Progenitor cell of endocrine pancreas (in vitro differentiated cells): ENCODE measurements around the gene PRSS1. TPM values are rescaled to one million over a fixed set of nuclear protein-coding genes. Genes with fewer than 3 reads are reported as not detected.
"Not testable (repeated sequence)": the region's sequence is repeated elsewhere in the genome, so short reads cannot be mapped to it uniquely, and the experiment has no call there.

Experiments
- DNase-seq: peaks from one replicate; pipeline ENCODE4 v3.0.0; 2021; ENCODE audit warnings: low spot score; ENCODE audit not compliant: unreplicated experiment
- H3K27ac Mint-ChIP-seq: 2 replicates; pipeline ENCODE4 v1.8.0; 2021; ENCODE audit warnings: mild to moderate bottlenecking, moderate library complexity, mixed read lengths
- H3K27me3 Mint-ChIP-seq: 2 replicates; pipeline ENCODE4 v1.8.0; 2021; ENCODE audit warnings: mixed read lengths
- H3K36me3 Mint-ChIP-seq: 2 replicates; pipeline ENCODE4 v1.8.0; 2022; ENCODE audit warnings: mixed read lengths; ENCODE audit not compliant: insufficient read depth
- H3K4me1 Mint-ChIP-seq: 2 replicates; pipeline ENCODE4 v1.8.0; 2021; ENCODE audit warnings: low read depth, mixed read lengths
- H3K4me3 Mint-ChIP-seq: 2 replicates; pipeline ENCODE4 v1.8.0; 2021; ENCODE audit warnings: low read depth, mild to moderate bottlenecking, moderate library complexity, mixed read lengths
- H3K9me3 Mint-ChIP-seq: 2 replicates; pipeline ENCODE4 v1.8.0; 2021; ENCODE audit warnings: low read depth, mixed read lengths
- long read RNA-seq: library from polyadenylated mRNA; unstranded; transcript quantifications from one replicate; pipeline ENCODE4 v2.0.0, GENCODE V29; 2020
- total RNA-seq: library from RNA; stranded (reverse); gene quantifications from 2 replicates; pipeline ENCODE4 v1.2.1, GENCODE V29; 2021
- TF ChIP-seq, protein P1 (sequence below): fragments of 200-600 bp; sonication (generic); IDR thresholded peaks from one replicate; pipeline ENCODE4 v1.5.0; 2021; ENCODE audit warnings: antibody characterized with exemption, mild to moderate bottlenecking; ENCODE audit not compliant: unreplicated experiment

The PRSS1 gene
- 26.9 and 32.1 TPM in 2 replicates for total RNA-seq
- long read RNA-seq, transcript PRSS1-201 (5 exons, 800 nt), result major isoform, 9 of 25 reads
- long read RNA-seq, partial matches to known transcripts, result 3 of 25 reads
- long read RNA-seq, other reads (novel, unspliced or antisense), result 9 of 25 reads

DNA sequence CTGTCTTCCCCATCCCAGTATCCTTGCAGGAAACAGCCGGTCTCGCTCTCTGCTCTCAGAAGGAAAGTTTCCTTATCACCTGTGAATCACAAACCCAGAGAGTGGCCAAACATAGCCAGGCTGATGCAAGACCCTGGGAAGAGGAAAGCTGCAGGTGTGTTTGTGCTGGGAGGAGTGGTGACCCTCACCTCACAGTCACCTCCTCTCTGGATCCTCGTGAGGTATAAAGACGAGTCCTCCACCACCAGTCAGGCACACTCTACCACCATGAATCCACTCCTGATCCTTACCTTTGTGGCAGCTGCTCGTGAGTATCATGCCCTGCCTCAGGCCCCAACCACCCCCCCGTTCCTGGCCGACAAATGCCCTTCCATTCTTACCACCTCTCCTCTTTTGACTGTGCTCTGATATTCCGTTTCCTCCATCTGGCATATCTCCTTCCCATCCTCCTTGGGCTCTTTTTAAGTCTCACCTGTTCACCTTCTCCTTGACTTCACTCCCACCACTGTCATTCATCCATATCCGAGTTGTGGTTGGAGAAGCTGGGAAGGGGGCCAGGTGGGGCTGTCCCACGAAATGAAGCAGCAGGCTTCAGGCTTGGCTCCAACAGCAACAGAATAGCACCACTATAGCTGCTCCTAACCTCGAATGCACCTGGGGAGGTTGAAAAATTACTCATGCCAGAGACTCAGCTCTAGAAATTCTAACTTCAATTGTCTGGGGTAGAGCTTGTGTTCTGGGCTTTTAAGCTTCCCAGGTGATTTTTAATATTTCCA, at the start of gene PRSS1:
PRSS1 (plus strand) TSS at position 255 of the 776 bp plus-strand sequence; CDS start at position 268, 13 bp downstream.
- DNase-seq, result no peak
- peak within 1 kb of the TSS; percentile 80 for H3K27ac Mint-ChIP-seq
- peaks cover 2% of the 10 kb centered on the region for H3K27me3 Mint-ChIP-seq
- peaks cover 3% of the 10 kb centered on the region for H3K36me3 Mint-ChIP-seq
- peaks cover 10% of the 10 kb centered on the region for H3K4me1 Mint-ChIP-seq
- no peaks in the 10 kb centered on the region for H3K9me3 Mint-ChIP-seq
- TF ChIP-seq, protein P1, sequence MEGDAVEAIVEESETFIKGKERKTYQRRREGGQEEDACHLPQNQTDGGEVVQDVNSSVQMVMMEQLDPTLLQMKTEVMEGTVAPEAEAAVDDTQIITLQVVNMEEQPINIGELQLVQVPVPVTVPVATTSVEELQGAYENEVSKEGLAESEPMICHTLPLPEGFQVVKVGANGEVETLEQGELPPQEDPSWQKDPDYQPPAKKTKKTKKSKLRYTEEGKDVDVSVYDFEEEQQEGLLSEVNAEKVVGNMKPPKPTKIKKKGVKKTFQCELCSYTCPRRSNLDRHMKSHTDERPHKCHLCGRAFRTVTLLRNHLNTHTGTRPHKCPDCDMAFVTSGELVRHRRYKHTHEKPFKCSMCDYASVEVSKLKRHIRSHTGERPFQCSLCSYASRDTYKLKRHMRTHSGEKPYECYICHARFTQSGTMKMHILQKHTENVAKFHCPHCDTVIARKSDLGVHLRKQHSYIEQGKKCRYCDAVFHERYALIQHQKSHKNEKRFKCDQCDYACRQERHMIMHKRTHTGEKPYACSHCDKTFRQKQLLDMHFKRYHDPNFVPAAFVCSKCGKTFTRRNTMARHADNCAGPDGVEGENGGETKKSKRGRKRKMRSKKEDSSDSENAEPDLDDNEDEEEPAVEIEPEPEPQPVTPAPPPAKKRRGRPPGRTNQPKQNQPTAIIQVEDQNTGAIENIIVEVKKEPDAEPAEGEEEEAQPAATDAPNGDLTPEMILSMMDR, result no peak
- H3K4me3 Mint-ChIP-seq, result no peak within 1 kb of the TSS

DNA sequence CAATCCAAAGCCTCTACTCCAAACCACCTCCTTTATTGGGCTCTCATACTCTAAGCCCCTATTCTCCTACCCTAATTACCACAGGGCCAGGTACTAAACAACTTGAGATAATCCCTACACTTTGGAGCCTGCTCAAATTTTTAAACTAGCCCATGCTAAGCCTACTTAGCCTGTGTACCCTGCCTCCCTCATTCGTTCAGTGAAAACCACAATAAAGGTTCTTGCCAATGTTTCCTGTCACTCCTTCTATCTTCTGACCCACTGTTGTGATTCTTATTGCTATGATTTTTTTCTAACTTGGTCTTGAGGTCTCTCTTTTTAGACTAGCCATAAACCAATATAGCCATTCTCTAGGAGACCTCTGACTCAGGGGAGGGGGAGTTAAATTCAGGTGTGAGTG, 48.3 kb upstream of the PRSS1 start:
- H3K36me3 Mint-ChIP-seq, H3K27me3 Mint-ChIP-seq, H3K9me3 Mint-ChIP-seq, H3K27ac Mint-ChIP-seq, H3K4me3 Mint-ChIP-seq, DNase-seq: not testable (repeated sequence)
- H3K4me1 Mint-ChIP-seq, result peaks cover 15% of the 10 kb centered on the region

DNA sequence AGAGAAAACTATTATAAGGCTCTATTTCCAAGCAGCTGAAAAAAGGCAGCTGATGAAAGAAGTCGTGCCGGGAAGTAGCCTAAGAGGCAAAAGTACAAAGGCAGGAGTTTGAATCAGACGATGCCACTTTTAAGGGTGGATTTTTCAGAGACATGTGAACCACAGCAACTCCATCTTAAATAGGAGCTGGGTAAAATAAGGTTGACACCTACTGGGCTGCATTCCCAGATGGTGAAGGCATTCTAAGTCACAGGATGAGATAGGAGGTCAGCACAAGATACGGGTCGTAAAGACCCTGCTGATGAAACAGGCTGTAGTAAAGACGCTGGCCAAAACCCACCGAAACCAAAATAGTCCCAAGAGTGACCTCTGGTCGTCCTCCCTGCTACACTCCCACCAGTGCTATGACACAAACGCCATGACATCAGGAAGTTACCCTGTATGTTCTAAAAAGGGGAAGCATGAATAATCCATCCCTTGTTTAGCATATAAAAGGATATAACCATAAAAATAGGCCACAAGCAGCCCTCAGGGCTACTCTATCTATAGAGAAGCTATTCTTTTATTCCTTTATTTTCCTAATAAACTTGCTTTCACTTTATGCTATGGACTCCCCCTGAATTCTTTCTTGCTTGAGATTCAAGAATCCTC, 45.5 kb upstream of the PRSS1 start:
- Mint-ChIP-seq H3K27ac (no peak overlapping the region), H3K4me3 (no peak overlapping the region), H3K4me1 (no peaks in the 10 kb centered on the region), H3K27me3 (no peaks in the 10 kb centered on the region), H3K36me3 (no peaks in the 10 kb centered on the region), H3K9me3 (peaks cover 5% of the 10 kb centered on the region)
- DNase-seq, result no peak
- TF ChIP-seq, protein P1, result no peak

DNA sequence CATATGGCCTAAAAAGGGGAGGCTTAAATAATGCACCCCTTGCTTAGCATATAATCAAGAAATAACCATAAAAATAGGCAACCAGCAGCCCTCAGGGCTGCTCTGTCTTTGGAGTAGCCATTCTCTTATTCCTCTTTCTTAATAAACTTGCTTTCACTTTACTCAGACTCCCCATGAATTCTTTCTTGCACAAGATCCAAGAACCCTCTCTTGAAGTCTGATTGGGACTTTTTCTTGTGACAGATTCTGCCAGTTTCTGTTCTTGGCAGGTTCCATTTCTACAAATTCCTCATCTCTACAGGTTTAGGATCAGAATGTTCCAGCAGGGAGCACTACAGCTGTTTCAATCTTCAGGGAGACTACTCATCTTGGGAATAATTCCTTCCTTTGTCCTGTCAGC, 40.5 kb upstream of the PRSS1 start:
- not testable (repeated sequence) for H3K27me3 Mint-ChIP-seq, H3K36me3 Mint-ChIP-seq, H3K4me3 Mint-ChIP-seq, H3K27ac Mint-ChIP-seq, H3K4me1 Mint-ChIP-seq, H3K9me3 Mint-ChIP-seq, DNase-seq

DNA sequence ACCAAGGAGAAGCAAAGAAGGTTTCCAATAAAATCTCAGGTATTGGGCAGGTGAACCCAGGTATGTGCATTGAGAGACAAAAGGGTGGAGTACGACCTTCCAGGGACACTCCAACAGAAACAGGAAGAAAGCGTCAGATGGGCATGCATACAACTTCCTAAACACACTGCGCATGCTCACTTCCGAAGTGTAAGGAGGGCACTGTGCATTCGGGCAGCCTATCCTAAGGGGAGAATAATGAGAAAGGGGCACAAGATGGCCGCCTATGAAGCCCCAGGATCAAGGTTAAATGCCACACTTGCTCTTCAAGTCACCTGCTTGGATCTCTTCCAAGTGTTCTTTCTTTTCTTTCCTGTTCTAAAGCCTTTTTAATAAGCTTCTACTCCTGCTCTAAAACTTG, 39.4 kb upstream of the PRSS1 start:
- Mint-ChIP-seq H3K9me3 (no peaks in the 10 kb centered on the region), H3K27ac (no peak overlapping the region), H3K4me3 (no peak overlapping the region), H3K27me3 (peaks cover 3% of the 10 kb centered on the region), H3K4me1 (no peaks in the 10 kb centered on the region), H3K36me3 (no peaks in the 10 kb centered on the region)
- DNase-seq, result no peak
- TF ChIP-seq, protein P1, result no peak

DNA sequence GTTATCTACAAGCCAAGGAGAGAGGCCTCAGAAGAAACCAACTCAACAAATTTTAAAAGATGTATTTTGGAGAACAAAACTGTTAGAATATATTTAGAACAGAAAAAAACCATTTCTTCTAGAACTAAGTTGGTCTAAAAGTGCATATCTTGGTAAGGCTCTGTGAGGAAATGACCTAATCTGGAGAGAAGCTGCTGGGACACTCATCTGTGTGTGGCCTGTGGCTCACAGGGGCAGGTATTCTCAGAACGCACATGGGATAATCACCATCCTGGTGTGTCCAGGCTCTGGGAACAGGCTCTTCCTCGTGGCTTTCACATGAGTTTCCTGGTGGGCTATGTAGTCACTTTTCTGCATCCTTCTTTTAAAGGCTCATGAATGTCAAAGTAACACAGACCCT, 38.1 kb upstream of the PRSS1 start:
- Mint-ChIP-seq H3K36me3 (no peaks in the 10 kb centered on the region), H3K9me3 (no peaks in the 10 kb centered on the region), H3K27me3 (peaks cover 3% of the 10 kb centered on the region), H3K4me3 (no peak overlapping the region), H3K27ac (no peak overlapping the region), H3K4me1 (no peaks in the 10 kb centered on the region)
- no peak for DNase-seq
- TF ChIP-seq, protein P1, result no peak
